ENCODE measurements around the gene TALDO1.
A peak's percentile ranks its signal among the peaks of the same experiment; 100 is the strongest.

TALDO1 gene

DNA sequence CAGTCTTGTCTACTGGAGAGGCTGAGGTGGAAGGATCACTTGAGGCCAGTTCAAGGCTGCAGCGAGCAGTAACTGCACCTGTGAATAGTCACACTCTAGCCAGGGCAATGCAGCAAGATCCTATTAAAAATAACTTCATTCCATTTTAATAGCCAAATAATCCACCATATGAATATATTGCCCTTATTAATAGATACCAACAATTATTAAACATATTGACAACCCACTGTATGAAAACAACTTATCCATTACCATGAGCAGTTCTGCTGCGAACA lies 19.6 kb downstream of the TALDO1 start:
- DNase-seq (ENCODE audit: extremely low read depth in 1 of 2, low read depth in 1 of 2) = no peak

DNA sequence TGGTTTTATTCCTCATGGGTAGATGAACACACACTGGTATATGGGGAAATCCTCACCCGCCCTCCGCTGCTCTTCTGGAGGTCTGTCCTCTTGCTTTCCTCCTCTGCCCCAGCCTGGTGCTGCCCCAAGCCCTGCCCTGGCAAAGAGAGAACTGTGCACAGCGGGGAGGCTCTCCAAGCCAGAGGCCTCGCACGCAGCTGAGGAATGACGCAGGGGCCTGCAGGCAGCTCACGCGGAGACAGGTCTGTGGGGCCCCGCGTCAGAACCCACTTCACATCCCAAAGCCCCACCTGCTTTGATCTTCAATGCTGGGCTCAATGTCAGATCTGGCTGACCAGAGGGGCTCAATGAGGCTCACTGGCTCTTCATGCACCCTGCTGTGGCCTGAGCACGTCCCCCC lies 20.0 kb downstream of the TALDO1 start:
- DNase-seq (ENCODE audit: extremely low read depth in 1 of 2, low read depth in 1 of 2) = no peak

DNA sequence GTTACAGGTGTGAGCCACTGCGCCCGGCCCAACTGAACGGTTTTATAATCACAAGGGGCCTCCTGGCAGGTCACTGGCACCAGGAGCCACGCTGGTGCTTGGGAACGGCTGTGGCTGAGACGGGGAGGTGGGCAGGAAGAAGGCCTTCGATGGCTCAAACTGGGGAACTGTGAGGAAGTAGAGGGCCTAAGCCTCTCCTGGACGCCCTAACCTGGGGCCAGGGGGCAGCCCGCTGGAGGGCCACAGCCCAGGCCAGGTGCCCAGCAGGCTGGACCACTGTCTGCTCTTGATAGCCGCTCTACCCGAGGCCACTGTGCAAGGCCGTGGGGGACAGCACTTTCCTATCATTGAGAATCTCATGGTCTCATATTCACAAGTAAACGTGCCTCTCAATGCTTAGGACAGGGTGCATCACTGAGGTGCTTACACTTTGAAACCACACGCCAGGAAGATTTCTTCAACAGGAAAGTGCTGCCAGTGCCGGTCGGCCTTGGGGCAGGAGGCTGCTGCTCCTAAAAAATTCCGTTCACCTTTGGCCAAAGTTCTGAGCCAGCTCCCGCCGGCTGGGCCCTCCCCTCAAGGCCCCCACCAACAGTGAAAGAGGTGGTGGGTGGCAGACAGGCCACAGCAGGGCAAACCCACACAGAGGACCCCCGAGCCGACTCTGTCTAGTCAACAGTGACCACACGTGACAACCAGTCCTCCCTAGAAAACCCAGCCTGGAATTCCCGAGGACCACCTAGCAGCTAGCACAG lies 22.8 kb downstream of the TALDO1 start:
- no peak for DNase-seq (ENCODE audit: extremely low read depth in 1 of 2, low read depth in 1 of 2)

DNA sequence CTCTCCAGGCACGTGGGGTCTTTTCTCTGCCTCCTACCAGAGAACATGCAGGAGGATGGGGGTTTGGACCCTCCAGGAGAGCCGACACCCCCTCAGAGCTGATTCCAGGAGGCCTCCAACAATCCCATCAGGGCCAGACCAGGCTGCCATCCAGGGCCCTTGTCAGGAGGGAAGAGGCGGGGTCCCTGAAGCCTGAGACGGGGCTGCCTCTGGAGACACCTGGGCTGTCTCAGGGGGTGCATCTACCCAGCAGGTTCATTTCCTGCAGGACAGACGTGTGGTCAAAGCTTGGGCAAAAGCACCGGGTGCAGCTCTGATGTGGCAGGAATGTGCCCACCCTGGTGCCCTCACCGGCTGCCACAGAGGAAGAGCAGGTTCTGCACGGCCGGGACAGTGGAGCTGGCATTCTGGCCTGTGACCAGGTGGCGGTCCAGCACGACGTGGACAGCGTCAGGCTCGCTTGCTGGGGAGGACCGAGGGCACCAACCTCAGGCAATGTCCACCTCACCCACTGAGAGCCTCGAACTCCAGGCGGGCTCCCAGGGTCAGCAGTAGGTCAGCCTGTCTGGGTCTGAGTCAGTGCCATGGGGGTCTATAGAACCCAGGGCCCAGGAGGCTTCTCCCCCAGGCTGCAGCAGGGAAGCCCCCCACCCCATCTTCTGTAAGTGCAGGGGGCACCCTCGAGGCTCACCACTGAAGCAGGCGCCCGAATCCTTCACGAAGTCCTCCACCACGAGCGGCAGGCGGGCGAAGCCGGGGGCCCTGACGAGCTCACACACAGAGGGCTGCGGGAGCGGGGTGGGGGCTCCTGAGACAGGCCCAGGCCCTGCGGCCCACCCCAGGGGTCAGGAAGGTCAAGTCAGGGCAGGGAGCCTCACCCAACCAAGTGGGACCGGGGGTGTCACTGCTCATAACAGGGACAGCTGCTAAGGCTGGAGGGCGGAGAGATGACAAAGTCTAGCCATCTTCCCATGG lies 23.7 kb downstream of the TALDO1 start:
- no peak for DNase-seq (ENCODE audit: extremely low read depth in 1 of 2, low read depth in 1 of 2)

DNA sequence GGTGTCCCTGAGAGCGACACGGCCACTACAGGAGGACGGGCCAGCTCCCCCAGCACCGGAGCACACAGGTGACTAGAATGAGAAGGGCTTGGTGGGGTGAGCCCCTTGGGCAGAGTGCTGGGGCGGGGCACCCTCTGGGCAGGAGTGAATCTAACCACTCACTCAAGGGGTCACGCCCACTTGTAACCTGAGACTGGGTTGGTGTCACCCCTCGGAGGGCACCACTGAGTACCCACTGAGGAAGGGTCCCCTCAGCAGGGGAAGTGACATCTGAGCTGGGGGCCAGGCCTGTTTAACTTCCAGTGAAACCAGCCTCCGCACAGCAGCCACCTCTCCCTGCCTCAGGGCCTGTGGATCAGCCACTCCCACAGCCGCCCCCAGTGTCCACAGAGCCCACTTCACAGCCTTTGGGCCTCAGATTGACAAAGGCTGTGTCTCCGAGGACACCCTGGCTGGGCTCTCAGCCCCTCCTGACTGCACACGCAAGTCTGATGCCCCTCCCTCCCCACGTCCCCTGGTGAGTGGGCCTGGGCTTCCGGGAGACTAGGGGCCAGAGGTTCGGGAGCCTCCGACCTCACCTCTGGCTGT lies 24.4 kb downstream of the TALDO1 start:
- no peak for DNase-seq (ENCODE audit: extremely low read depth in 1 of 2, low read depth in 1 of 2)

DNA sequence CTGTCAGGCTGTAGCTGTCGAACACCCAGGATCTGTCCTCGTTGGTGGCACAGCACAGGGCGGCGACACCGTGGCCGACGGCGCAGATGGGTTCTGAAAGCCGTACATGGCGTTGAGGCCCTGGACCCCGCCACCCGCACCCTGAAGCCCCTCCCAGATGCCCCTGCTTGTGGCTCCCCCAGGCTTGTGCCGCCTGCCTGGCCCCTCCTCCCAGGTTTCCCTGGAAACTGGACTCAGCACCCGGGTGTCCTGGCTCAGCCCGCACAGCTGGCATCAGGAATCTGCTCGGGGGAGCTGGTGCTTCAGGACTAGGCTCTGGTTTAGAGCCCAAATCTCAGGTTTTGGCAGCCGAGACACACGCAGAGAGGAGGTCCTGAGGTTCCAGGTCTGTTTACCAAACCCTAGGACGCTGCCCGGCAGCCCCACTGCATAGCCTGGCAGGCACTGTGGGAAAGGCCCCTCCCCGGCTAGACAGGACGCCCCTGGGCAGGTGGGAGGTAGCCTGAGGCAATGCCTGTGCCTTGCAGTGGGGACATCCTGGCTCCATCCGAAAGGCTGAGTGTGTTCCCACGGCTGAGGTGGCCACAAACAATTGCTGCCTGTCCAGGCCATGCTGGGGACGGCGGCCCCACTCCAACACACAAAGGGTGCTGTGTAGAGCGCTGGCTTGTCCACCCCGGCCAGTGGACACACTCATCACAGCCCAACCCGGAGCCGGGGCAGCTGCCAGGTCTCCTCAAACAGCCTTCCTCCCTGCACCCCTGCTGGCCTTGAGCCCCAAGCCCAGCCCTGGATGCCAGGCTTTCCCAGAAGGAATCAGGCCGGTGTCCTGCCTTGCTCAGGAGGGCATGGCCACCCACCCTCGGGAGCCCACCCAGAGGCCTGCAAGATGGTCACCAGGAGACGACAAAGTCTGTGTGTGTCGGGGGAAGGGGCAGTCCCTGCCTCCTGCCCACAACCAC lies 25.4 kb downstream of the TALDO1 start:
- no peak for DNase-seq (ENCODE audit: extremely low read depth in 1 of 2, low read depth in 1 of 2)

DNA sequence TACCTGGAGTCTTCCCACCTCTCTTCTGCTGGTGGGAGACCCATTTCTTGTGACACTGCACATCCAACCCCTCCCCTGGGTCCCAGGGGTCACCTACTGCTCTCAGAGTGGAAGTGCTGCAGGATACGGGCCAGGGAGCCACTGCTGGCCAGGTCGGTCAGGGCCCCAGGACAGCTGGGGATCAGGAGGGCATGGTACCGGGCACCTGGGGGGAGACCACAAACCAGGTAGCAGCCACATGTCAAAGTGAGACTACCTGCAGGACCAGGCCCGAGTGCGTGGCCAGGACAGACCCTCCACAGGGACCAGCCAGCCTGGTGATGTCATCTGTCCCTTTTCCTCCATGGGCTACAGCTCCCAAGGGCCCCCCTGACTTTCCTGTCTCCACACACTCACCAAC lies 26.2 kb downstream of the TALDO1 start:
- no peak for DNase-seq (ENCODE audit: extremely low read depth in 1 of 2, low read depth in 1 of 2)

DNA sequence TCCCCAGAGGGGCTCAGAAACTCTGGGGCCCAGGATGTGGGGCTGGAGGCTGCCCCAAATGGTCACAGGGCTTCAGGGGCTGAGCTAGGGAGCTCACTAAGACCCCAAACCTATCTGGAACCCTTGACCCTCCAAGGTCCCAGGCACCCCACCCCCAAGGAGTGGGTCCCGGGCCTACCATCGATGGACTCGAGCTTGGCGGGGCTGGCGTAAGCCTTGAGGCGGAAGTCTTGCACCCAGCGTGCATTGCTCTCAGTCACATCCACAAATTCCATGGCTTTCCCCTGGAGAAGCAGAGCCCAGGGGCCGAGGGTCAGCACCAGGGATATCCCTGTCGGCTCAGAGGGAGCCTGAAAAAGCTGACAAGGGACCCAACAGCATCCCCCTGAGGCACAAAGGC lies 26.6 kb downstream of the TALDO1 start:
- DNase-seq (ENCODE audit: extremely low read depth in 1 of 2, low read depth in 1 of 2) = no peak

DNA sequence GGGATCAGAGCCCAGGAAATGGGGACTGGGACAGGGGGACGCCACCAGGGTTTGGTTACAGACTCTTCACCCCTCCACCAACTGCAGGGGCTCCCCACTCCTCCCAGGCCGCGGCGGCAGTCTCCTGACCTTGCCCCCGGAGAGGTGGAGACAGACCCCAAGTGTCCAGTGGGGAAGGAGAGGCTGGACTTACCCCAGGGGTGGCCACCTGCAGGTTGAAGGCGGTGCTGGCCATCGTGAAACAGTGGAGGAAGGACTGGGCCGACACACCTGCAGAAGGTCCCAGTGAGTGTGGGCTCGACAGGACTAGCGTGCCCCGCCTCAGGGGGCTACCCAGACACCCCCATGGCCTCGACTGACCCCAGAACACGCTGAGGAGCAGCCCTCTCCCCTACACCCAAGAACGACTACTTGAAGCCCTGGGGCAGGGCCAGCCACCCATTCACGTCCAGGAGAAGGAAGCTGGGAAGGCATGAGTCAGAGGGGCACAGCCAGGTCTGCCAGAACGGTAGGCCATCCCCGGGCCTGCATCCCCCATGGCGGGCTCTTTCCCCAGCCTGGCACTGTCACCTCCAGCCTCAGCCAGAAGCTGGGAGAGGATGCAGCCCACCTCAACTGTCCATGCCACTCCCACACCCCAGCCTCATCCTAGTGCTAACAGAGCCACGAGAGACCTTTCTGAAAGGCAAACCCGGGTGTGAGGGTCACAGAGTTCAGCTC lies 27.8 kb downstream of the TALDO1 start:
- no peak for DNase-seq (ENCODE audit: extremely low read depth in 1 of 2, low read depth in 1 of 2)

DNA sequence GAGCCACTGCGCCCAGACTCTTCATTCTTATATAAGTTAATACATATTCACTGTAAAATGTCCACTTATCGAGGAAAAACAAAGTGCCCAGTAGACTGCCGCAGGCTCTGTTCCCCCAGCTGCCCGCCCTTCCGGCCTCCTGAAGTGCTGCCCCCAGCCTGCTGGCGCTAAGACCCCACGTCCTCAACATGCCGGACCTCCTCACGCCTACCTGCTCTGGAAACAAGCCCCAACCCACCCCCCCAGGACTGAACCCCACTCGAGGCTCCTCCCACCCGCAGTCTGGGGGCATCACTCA lies 28.9 kb downstream of the TALDO1 start:
- DNase-seq (ENCODE audit: extremely low read depth in 1 of 2, low read depth in 1 of 2) = no peak

DNA sequence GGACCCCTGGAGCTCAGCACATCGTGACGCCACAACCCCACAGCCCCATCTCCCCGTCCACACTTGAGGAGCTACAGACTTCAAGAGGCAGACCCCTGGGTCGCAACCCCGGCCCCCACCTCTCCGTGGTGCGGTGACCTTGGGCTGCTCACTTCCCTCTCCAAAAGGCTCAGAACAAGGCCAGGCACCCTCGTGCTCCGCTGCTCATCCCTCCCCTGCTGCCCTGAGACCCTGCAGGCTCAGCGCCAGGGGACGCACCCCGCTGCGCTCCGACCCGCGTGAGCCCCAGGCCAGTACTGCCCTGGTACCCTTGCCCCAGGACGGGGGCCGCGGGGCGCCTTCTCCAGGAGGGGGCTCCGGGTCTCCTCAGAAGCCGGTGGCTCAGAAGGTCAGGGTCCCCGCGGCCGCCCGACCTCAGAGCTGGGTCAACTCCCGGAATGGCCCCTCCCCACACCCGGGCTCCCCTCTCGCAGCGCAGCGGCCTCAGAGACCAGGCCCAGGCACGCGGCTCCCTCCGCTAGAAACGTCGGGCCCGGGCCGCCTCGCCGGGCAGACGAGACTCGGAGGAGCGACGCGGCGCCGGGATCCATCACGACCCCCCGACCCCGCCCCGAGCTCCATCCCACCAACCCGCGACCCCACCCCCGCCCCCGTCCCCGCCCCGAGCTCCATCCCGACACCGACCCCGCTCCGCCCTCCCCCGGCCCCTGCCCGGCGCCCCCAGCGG lies 29.5 kb downstream of the TALDO1 start:
- no peak for DNase-seq (ENCODE audit: extremely low read depth in 1 of 2, low read depth in 1 of 2)

DNA sequence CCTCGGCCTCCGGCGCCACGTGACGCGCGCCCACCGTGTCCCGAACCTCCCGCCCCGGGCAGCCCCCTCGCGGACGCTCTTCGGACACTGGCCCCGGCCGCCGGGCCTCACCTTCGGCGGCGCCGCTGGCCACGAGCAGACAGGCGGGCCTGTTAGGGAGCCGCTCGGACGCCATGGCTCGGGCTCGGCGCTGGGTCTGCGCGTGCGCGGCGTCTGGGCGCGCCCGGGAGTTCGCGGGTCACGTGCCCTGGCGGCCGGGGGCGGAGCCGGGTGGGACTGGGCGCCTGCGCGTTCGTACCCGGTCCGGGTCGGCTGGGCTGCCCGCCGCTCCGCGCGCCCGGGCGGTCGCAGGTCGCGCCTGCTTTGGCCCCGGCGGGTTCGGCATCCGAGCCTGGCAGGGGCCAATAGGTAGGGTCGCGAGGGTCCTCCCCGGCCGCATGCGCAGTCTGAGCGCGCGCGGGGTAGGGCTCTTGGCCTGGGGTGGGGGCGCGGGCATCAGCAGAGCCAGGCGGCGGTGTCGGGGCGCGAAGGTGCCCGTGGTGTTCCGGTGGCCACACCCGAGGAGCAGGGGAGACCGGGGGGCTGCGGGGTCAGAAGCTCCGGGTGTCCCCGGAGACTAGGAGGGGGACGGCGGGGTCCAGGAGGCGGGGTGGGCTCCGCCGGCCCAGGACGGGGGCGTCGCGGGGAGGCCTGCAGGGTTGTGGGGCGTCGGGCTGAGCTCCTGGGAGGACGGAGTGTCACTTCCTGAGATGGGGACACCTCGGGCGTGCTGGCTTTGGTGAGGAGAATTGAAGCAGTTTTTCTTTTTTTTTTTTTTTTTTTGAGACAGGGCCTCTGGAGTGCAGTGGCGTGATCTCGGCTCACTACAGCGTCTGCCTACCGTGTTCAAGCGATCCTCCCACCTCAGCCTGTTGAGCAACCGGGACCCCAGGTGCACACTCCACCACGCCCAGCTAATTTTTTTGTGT lies 30.3 kb downstream of the TALDO1 start, which contains the start of gene GATD1:
TSS of gene GATD1 (minus strand) at position 200 of the 968 bp plus-strand sequence. CDS start at position 175, 25 bp downstream.
- DNase-seq (ENCODE audit: extremely low read depth in 1 of 2, low read depth in 1 of 2) = peak; percentile 84 to 89

DNA sequence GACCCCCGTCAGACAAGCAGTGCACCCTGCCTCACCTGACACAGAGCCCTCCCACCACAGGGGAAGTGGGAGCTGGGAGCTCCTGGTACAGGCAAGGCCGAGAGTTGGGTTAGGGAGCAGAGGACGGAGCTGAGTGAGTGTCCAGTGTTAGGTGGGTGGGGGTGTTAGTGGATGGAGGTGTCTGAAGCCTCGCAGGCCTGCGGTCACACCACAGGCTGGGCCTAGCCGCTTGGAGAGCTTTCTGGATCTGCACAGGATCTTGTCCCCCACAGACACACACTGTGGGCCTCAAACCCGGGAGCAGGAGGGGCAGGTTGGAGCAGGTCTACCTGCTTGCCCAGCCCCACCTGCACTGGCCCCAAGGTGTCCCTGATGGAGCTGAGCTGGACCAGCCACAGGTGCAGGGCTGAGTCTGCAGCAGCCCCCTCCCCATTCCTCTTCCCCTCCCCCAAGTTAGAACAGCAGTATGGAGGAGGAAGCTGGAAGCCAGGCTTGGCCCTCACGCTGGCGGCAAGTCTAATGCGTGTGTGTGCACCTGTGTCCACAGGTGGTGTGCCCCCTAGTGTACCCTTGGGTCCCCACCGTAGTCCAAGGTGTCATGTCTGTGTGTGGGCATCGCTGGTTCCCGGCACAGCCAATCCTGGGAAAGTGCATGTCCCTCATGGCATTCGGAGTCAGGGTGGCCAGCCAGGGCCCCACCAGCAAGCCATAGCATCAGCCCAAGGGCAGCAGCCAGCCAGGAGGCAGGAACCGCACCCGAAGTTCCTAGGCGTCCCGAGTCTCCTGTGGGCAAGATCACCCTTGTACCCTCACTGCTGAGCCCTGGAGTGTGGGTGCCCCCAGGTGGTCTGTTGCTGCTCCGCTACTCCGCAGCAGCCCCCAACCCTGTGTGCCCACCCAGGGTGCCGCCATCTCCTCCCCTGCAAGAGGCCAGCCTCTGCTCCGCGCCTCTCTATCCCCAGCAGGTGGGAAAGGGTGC lies 32.0 kb downstream of the TALDO1 start:
- DNase-seq (ENCODE audit: extremely low read depth in 1 of 2, low read depth in 1 of 2) = no peak

DNA sequence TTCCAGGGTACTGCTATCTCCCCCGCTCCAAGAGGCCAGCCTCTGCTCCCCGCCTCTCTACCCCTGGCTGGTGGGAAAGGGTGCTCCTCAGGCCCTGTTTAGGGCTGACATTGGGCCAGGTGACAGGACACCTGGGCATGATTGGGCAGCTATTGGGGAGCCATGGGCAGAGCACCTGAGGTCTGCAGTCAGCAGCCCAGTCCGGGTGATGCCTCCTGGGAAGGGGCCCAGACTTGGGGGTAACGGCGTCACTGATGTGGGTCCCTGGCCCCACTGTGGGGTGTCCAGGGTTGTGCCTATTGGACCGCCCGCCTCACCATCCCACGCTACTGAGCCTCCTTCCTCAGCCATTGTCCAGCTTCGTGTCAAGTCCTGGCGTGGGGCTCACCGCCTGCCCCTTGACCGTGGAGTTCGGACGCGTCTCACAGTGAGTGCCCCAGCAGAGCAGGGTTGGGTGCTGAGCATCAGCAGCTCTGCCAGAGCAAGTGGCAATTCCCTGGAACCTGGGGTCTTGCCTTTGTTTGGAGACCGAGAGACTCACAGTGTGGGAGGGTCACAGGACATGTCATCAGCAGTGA lies 32.8 kb downstream of the TALDO1 start:
- DNase-seq (ENCODE audit: extremely low read depth in 1 of 2, low read depth in 1 of 2) = no peak

DNA sequence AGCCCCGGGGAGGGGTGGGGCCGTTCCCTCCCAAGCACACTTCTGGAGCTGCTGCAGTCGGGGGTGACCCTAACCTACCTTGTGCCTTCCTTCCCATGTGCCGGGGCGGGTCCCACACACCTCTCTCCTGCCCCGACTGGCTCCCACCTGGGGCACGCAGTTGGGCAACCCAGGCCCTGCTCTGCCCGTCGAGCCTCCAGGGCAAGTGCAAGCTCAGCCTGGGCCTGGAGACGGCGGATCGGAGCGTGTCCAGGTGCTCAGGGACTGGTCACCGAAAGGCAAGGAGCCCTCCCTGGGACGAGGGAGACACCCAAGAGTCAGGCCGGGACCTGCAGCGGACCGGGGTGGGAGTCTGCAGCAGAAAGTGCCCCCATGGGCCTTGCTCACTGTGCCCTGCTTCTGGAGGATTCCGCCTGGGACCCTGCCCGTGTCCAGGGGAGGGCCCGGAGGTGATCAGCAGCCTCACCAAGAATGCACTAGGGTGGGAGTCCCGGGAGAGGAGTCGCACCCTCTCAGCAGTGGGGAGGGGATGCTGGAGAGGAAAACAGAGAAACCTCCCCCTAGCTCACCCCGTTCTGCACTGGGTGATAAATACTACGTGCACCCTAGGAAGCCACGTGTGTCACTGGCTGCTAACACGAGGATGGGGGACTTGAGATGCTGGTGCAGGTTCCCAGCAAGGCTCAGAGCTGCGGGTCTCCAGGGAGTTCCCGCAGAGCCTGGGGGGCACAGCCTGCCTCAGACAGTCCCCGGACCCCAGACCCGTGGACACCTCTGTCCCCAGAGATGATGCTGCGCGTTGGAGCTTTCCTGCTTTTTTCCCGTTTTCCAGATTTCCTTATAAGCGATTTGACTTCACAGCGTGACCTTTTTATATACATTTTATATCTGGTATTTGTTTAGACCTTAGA lies 35.3 kb downstream of the TALDO1 start:
- no peak for DNase-seq (ENCODE audit: extremely low read depth in 1 of 2, low read depth in 1 of 2)

DNA sequence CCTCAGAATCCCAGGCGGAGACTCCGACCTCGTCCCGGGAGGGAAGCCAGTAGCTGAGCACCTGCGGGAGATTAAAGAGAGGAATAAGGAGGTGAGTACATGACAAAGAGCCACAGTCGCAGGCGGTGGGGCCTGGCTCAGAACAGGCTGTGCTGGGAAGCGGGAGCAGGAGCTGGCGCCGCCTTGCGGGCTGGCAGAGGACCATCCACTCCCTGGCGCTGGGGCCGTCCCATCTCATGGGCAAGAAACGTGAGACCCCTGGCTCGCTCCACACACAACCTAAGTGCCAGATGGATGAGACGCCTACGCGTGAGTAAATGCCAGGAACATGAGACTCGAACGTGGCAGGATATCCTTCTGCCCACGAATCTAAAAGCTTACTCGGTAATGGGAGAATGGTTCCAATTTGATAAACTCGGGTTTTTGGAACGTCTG lies 36.3 kb downstream of the TALDO1 start:
- no peak for DNase-seq (ENCODE audit: extremely low read depth in 1 of 2, low read depth in 1 of 2)

All from stimulated activated CD8-positive, alpha-beta memory T cell treated with anti-CD3 and anti-CD28 coated beads, Interleukin-7, amount 100 ng/mL, for 48 hours (primary cell).